ENCODE measurements around the gene GATD1. TPM values are rescaled to one million over a fixed set of nuclear protein-coding genes. Genes with fewer than 3 reads are reported as not detected.

GATD1 gene
- total RNA-seq, 2 donors from 2014 or later = 13.3 to 29.8 TPM

DNA sequence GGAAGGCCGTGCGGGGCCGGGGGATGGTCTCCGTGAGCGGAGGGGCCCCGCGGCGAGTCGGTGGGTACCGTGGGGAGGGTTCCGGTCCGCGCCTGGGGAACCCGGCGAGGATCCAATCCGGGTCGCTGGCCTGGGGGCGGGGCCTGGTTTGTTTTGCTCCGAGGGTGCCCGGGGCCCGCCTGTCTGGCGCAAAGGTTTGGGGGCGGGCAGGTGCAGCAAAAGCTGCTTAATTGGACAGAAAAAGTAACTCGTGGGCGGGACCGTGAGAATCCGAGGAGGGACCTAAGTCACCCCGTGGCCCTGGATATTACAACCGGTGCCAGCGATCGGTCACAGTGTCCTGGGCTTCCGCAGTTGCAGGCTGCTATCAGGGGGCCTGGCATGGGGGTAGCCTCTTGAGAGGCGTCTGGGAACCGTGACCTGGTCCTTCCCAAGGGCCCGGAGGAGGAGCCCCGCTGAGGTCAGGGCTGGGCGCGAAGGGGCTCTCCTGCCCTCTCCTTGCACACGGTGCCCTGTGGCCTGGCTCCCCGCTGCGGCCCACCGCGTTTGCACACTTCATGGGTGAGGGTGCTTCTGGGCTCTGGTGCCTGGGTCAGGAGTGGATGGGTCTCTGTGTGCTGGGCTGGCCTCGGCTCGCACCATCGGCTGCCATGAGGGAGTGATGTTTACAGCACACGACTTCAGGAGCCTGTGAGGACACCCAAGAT lies 42.8 kb upstream of the GATD1 start:
- peak; percentile 91 for DNase-seq (ENCODE audit: low spot score)
- Histone ChIP-seq H3K4me1 (peaks cover 0 to 33% of the 10 kb centered on the region in 2 donors), H3K27ac (peak overlapping the region; percentile 98), H3K9me3 (no peaks in the 10 kb centered on the region), H3K4me3 (peak overlapping the region; percentile 88 to 93), H3K36me3 (peaks cover 36% of the 10 kb centered on the region), H3K27me3 (no peaks in the 10 kb centered on the region)
- TF ChIP-seq, protein P1, sequence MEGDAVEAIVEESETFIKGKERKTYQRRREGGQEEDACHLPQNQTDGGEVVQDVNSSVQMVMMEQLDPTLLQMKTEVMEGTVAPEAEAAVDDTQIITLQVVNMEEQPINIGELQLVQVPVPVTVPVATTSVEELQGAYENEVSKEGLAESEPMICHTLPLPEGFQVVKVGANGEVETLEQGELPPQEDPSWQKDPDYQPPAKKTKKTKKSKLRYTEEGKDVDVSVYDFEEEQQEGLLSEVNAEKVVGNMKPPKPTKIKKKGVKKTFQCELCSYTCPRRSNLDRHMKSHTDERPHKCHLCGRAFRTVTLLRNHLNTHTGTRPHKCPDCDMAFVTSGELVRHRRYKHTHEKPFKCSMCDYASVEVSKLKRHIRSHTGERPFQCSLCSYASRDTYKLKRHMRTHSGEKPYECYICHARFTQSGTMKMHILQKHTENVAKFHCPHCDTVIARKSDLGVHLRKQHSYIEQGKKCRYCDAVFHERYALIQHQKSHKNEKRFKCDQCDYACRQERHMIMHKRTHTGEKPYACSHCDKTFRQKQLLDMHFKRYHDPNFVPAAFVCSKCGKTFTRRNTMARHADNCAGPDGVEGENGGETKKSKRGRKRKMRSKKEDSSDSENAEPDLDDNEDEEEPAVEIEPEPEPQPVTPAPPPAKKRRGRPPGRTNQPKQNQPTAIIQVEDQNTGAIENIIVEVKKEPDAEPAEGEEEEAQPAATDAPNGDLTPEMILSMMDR (IDR thresholded peaks at IDR 0.05) = no peak

DNA sequence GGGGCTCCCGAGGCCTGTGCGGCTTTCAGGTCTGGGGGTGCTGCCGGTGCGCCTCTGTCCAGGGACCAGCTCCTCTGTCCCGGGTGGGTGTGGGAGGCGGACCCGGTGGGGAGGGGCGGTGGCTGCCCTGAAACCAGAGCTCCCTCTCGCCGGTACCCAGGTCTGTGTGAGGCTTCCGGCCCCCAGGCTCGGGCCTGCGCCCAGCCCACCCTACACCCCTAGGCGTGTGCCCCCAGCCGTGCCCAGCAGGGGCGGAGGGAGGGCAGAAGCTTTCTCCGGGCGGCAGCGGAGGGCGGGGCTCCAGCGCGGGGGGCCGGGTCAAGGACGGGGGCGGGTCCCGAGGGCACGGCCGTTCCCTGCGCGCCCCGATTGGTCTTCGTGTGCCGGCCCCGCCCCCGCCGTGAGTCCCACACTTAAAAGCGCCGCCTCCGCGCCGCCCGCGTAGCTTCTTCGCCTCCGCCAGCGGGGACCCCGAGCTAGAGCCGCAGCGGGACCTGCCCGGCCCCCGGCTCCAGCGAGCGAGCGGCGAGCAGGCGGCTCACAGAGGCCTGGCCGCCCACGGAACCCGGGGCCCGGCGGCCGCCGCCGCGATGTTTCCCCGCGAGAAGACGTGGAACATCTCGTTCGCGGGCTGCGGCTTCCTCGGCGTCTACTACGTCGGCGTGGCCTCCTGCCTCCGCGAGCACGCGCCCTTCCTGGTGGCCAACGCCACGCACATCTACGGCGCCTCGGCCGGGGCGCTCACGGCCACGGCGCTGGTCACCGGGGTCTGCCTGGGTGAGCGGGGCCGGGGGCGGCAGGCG lies 42.0 kb upstream of the GATD1 start:
- H3K9me3 ChIP-seq = no peaks in the 10 kb centered on the region
- peak; percentile 91 for DNase-seq (ENCODE audit: low spot score)
- H3K4me3 ChIP-seq = peak overlapping the region; percentile 88 to 93
- H3K4me1 ChIP-seq = peaks cover 0 to 33% of the 10 kb centered on the region in 2 donors
- H3K36me3 ChIP-seq = peaks cover 28% of the 10 kb centered on the region
- TF ChIP-seq, protein P1 (IDR thresholded peaks at IDR 0.05) = peak in 1 of 2 donors; percentile 28
- peak overlapping the region; percentile 98 for H3K27ac ChIP-seq
- no peaks in the 10 kb centered on the region for H3K27me3 ChIP-seq

DNA sequence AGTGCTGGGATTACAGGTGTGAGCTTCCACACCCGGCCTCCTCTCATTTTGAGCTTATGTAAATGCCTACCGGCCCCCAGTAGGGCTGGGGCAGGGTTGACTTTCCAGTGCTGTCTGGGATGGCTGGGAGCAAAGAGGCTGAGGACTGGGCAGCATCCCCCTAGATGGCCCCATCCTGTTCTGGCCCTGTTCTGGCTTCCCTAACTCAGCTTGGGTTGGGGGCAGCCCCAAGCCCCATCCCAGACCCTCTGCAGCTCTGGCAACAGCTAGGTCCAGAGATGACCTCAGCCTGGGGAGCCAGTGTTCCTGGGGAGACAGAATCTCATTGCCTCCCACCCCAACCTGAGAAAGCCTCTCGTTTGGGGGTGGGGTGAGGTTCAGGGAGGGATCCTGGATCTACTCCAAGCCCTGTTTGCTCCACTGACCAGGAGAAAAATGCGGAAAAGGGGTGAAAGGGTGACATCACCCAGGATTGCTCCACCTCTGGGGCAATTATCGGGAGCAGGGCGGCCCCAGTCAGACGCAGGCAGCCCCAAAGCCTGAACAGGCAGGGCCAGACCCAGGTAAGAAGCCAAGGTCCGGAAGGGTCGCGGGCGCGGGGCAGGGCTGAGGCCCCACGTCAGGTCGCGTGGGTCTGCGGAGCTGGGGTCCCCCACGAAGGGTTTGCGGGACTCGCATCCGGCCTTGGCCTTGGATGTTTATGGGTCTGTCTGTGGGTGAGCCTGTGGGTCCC lies 41.3 kb upstream of the GATD1 start, which contains the start of gene PNPLA2:
TSS of gene PNPLA2 (plus strand) at position 519 of the 733 bp plus-strand sequence. CDS start 805 bp downstream, outside the sequence.
- H3K9me3 ChIP-seq = no peaks in the 10 kb centered on the region
- H3K36me3 ChIP-seq = peaks cover 25% of the 10 kb centered on the region
- peak within 1 kb of the TSS; percentile 88 to 93 for H3K4me3 ChIP-seq
- peaks cover 0 to 33% of the 10 kb centered on the region in 2 donors for H3K4me1 ChIP-seq
- DNase-seq (ENCODE audit: low spot score) = no peak
- no peaks in the 10 kb centered on the region for H3K27me3 ChIP-seq
- TF ChIP-seq, protein P1 (IDR thresholded peaks at IDR 0.05) = no peak
- H3K27ac ChIP-seq = peak within 1 kb of the TSS; percentile 98

DNA sequence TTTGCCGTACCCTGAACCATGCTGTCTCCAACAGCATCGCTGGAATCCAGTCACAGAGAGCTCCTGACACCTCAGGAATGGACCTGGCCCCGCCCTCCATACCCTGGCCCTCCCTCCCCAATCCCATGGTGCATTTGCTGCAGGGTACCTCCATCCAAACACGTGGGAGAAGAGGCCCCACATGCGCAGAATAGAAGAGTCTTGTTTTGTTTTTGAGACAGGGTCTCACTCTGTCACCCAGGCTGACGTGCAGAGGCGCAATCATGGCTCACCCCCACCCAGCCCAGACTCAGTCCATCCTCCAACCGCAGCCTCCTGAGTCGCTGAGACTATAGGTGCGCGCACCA lies 39.1 kb upstream of the GATD1 start:
- Histone ChIP-seq H3K4me3 (no peak overlapping the region), H3K4me1 (peaks cover 0 to 28% of the 10 kb centered on the region in 2 donors), H3K36me3 (peaks cover 26% of the 10 kb centered on the region), H3K27ac (no peak overlapping the region), H3K27me3 (no peaks in the 10 kb centered on the region), H3K9me3 (no peaks in the 10 kb centered on the region)
- DNase-seq (ENCODE audit: low spot score) = no peak
- TF ChIP-seq, protein P1 (IDR thresholded peaks at IDR 0.05) = no peak

DNA sequence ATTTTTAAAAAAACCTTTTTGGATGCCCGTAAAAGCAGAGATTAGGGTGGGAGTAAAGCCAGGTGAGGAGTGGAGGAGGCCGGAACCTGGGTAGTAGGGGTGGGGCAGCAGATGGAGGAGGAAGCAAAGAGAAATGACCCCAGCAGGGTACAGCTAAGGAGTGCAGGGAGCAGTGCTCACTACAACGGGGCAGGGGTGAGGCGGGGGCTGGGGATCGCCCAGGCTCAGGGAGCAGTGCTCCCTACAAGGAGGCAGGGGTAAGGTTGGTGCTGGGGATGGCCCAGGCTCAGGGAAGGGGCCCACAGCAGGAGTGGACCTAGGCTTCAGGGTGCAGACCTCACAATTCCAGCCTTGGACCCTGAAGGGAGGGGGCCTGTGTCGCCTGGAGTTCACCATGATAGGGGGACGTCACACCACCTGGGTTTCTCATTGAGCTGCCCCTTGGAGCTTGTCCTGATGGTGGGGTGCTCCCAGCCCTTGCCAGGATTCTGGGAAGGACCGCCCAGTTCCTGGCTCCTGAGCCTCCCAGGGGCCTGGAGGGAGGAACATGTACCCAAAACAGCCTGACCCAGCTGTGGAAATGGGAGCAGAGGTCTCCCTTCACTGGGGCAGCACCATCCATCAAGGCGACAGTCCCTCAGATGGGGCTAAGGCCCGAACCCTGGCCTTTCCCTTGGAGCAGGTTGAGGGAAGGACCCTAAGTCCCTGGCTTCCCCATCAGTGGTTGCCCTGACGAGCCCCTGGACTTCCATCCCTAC lies 38.6 kb upstream of the GATD1 start:
- Histone ChIP-seq H3K9me3 (no peaks in the 10 kb centered on the region), H3K27ac (no peak overlapping the region), H3K27me3 (no peaks in the 10 kb centered on the region), H3K4me1 (peaks cover 0 to 28% of the 10 kb centered on the region in 2 donors), H3K36me3 (peaks cover 30% of the 10 kb centered on the region), H3K4me3 (no peak overlapping the region)
- TF ChIP-seq, protein P1 (IDR thresholded peaks at IDR 0.05) = no peak
- DNase-seq (ENCODE audit: low spot score) = no peak

All from right atrium auricular region (tissue), 2 donors.